ENCODE results near the gene MAP7. TPM values are rescaled to one million over a fixed set of nuclear protein-coding genes. Genes with fewer than 3 reads are reported as not detected.

The MAP7 gene
- total RNA-seq, 6 experiments from 2014 or later = 0.14 to 0.65 (median 0.51) TPM

GRCh38 chr6:136445063-136445462, 105.2 kb downstream of the MAP7 start:
- Mint-ChIP-seq H3K4me1 (ENCODE audit: low read depth) (no peaks in the 10 kb centered on the region; the same call in 1 of the 2 replicates), H3K27ac (no peak overlapping the region), H3K36me3 (ENCODE audit: low read depth) (no peaks in the 10 kb centered on the region), H3K9me3 (no peaks in the 10 kb centered on the region), H3K27me3 (ENCODE audit: insufficient read depth) (peaks cover 4% of the 10 kb centered on the region), H3K4me3 (no peak overlapping the region)
- TF ChIP-seq, protein P1, sequence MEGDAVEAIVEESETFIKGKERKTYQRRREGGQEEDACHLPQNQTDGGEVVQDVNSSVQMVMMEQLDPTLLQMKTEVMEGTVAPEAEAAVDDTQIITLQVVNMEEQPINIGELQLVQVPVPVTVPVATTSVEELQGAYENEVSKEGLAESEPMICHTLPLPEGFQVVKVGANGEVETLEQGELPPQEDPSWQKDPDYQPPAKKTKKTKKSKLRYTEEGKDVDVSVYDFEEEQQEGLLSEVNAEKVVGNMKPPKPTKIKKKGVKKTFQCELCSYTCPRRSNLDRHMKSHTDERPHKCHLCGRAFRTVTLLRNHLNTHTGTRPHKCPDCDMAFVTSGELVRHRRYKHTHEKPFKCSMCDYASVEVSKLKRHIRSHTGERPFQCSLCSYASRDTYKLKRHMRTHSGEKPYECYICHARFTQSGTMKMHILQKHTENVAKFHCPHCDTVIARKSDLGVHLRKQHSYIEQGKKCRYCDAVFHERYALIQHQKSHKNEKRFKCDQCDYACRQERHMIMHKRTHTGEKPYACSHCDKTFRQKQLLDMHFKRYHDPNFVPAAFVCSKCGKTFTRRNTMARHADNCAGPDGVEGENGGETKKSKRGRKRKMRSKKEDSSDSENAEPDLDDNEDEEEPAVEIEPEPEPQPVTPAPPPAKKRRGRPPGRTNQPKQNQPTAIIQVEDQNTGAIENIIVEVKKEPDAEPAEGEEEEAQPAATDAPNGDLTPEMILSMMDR (IDR thresholded peaks at IDR 0.05) = no peak
- DNase-seq = no peak

DNA sequence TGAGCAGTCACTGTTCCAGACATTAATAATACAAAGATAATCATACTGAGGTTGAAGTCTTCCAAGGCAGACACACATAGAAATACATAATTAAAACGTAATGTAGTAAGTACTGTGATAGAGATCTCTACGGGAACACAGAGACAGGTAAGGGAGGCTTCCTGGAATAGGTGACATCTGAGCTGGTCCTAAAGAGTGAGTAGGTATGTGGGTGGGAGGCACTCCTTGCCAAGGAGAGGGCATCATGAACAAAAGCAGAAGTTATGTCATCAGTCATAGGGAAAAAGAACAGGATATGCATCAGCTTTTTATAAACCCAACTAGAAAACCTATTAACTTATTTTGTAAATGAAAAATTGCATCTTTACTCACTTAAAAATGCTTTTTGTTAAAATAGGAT, 110.0 kb downstream of the MAP7 start:
- H3K4me3 Mint-ChIP-seq = no peak overlapping the region
- H3K27ac Mint-ChIP-seq = no peak overlapping the region
- TF ChIP-seq, protein P1 (IDR thresholded peaks at IDR 0.05) = no peak
- H3K36me3 Mint-ChIP-seq (ENCODE audit: low read depth) = no peaks in the 10 kb centered on the region
- no peak for DNase-seq
- H3K9me3 Mint-ChIP-seq = no peaks in the 10 kb centered on the region
- H3K4me1 Mint-ChIP-seq (ENCODE audit: low read depth) = no peaks in the 10 kb centered on the region
- peaks cover 10% of the 10 kb centered on the region for H3K27me3 Mint-ChIP-seq (ENCODE audit: insufficient read depth)

- Mint-ChIP-seq H3K36me3 (ENCODE audit: low read depth) (no peaks in the 10 kb centered on the region), H3K9me3 (no peaks in the 10 kb centered on the region), H3K4me3 (no peak overlapping the region), H3K27me3 (ENCODE audit: insufficient read depth) (peaks cover 10% of the 10 kb centered on the region), H3K27ac (no peak overlapping the region), H3K4me1 (ENCODE audit: low read depth) (no peaks in the 10 kb centered on the region)
- TF ChIP-seq, protein P1 (IDR thresholded peaks at IDR 0.05) = no peak
- DNase-seq = no peak
Measured at GRCh38 chr6:136439514-136440190, 110.6 kb downstream of the MAP7 start.

GRCh38 chr6:136438441-136438840, 111.8 kb downstream of the MAP7 start:
- Mint-ChIP-seq H3K27me3 (ENCODE audit: insufficient read depth) (peaks cover 14% of the 10 kb centered on the region), H3K9me3 (no peaks in the 10 kb centered on the region), H3K4me3 (no peak overlapping the region), H3K27ac (no peak overlapping the region), H3K36me3 (ENCODE audit: low read depth) (no peaks in the 10 kb centered on the region), H3K4me1 (ENCODE audit: low read depth) (no peaks in the 10 kb centered on the region)
- TF ChIP-seq, protein P1 (IDR thresholded peaks at IDR 0.05) = no peak
- no peak for DNase-seq

DNA sequence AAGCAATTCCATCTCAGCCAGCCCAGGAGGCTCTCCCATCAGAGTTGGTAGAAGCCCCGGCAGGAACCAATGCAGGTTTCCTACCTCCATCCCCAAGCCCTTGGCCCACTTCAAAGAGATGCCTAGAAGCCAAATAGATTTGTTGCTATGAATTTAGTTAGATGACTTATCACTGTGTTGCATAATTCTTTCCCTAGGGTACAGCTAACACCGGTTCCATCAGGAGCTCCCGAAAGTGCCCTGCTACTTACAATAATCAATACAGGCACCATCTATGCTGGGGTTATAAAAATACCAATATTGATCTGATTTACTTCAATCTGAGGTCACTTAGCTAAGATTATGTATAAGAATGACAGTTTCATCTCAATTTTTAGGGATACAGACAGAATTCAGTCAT, 113.0 kb downstream of the MAP7 start:
- no peak overlapping the region for H3K27ac Mint-ChIP-seq
- DNase-seq = no peak
- no peaks in the 10 kb centered on the region for H3K4me1 Mint-ChIP-seq (ENCODE audit: low read depth)
- H3K9me3 Mint-ChIP-seq = no peaks in the 10 kb centered on the region
- H3K4me3 Mint-ChIP-seq = no peak overlapping the region
- TF ChIP-seq, protein P1 (IDR thresholded peaks at IDR 0.05) = no peak
- no peaks in the 10 kb centered on the region for H3K36me3 Mint-ChIP-seq (ENCODE audit: low read depth)
- H3K27me3 Mint-ChIP-seq (ENCODE audit: insufficient read depth) = peaks cover 14% of the 10 kb centered on the region

All from HFFc6 (cell line).